Epidermal melanocyte (primary cell): Measurements from ENCODE around the gene ACTG2.
"Not testable (repeated sequence)": the region's sequence is repeated elsewhere in the genome, so short reads cannot be mapped to it uniquely, and the experiment has no call there.

ENCODE experiments used
- DNase-seq: peaks from one replicate; pipeline ENCODE4 v3.0.0; 2011; ENCODE audit warnings: low spot score; ENCODE audit not compliant: insufficient read length

The ACTG2 gene

GRCh38 chr2:73892631-73893329 lies at the start of gene ACTG2:
TSS of gene ACTG2 (plus strand) at chr2:73893008. CDS start at chr2:73901312, 8,304 bp downstream.
- DNase-seq = no peak

DNA sequence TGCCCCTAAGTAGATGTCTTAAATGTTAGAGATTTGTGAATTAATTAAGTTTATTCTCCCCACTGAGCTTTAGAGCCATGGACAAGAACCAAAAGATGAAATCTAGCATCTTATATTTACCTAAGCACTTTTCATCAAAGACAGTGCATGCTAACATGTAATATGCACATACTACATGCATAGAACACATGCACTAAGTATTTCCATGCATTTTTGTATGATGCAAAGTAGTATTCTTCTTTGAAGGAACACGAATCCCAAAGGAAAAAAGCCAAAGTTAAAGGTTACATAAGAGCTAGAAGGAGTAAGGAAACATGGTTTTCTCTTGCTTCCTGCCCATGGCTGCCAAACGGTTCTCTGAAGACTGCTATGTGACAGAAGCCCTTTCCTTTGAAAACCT lies 48.7 kb upstream of the ACTG2 start:
- DNase-seq = no peak

DNA sequence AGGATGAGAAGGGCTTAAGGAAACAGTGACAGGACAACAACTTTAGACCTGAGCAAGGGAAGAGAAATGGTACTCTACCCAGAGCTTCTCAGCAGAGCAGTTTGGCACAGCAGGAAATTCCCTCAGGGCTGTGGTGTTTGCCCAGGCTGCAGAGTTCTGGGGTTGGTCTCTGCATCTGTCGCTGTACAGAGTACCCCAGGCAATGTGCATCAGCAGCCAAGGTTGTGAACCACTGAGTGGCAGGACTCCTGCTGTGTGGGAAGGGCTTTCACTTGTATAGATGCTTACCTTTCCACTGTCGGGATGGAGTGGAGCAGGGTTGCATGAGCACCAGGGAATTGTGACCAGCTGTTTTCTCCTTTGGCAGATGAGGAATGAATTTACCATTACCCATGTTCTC lies 42.8 kb upstream of the ACTG2 start:
- DNase-seq = no peak

GRCh38 chr2:73851274-73851673 lies 41.5 kb upstream of the ACTG2 start:
- no peak for DNase-seq

- DNase-seq = no peak
Measured at GRCh38 chr2:73852020-73852419, 40.8 kb upstream of the ACTG2 start.

DNA sequence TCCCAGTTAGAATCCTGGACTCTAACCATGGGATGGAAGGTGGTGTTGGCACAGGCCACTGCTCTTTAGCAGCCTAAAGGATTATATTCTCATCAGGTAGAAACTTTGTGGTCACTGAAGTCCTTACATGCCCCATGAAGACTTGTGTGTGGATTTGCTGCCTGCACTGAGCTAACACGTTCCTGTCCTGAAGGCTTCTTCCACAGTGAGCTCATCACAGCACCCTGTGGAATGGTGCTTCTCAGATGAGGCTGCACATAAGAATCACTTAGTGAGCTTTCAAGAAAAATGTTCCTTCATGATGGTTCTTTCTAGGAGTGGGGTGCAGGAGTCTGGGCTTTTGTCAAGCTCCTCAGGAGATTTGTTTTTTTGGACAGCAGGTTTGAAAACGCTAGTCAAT lies 37.3 kb upstream of the ACTG2 start:
- DNase-seq = no peak

DNA sequence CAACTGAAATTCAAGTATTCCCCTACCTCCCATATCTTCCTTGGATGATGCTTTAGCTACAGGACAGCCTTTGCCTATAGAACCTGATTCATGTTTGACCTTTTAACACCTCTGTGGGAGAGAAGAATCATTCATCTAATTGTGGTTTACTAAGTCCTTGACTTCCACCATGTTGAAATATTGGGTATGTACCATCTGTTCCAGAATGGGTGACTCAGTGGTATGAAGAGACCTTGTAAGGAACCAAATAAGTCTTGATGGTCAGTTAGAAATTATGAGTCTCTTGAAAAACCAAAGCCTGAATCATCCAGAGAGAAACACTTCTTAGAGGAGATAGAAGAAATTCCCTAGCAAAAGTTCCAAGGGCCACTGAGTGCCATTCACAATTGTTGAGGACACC lies 36.6 kb upstream of the ACTG2 start:
- DNase-seq = no peak

DNA sequence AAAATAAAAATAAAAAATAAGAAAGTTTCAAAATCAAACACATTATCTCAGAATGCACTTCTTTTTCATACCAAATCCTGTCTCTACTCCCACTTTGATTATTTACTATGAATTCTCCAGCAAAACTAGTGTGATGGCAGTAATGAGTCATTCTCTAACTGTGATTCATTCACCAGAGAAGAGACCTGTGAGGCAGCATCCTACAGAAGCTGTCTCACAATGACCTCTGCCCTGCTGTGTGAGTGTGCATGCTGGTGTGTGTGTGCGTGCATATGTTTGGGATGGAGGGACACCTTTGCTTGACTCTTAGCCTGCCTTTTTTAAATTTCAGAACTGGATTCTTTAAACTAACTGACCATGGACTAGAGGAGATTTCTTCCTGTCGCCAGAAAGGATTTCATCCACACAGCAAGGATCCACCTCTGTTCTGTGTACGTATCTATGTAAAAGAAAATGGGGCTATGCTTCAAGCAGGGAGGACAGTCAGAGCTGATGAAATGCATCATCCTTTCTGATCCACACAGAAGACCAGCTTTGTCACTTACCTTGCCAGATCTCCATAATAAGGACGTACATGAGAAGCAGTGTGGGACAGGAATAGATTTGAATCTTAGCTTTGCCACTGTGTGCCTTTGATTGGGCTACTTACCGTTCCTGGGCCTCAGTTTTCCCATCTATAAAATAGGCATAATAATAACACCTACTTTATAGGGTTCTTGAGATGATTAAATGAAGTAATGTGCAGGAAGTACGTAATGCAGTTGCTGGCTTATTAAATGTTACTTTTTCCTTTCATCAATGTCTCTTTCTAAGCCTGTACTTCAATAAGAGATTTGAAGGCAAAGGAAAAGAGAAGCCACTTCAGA lies 32.9 kb upstream of the ACTG2 start:
- DNase-seq = no peak

DNA sequence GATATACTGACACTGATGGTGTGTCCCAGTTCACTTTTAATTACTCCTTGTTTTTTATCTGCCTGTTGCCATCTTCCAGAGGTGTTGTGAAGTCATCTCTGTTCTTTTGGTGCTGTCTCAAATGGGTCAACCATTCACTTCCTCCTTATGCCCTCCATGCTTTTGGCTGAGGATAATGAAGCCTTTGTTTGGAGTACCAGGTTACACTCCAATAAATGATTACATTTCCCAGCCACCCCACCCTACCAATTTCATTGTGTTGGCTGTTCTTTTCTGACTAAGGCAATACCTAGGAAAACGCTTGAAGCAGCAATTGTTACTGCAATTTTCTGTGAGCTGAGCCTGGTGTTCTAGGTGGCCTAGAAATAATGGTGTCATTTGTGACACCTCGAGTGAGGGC lies 29.8 kb upstream of the ACTG2 start:
- no peak for DNase-seq

GRCh38 chr2:73868204-73868978 lies 24.4 kb upstream of the ACTG2 start:
- no peak for DNase-seq

DNA sequence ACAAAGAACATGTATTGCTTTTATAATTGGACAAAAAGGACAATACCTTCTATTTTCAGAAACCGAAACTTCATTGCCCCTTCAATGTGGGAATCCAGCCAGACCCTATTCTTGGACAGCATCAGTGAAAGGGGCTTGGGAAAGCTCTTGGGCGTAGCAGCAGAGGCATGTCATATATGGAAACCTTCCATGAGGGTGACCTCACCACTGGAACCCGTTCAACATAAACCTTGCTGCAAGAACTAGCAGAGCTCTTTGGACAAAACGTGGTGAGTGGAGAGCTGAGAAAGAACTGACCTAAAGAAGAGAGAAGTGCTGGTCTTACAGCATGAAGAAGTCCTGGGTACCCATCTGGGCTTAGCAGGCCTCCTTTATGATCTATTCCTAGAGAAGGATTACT lies 22.7 kb upstream of the ACTG2 start:
- no peak for DNase-seq

DNA sequence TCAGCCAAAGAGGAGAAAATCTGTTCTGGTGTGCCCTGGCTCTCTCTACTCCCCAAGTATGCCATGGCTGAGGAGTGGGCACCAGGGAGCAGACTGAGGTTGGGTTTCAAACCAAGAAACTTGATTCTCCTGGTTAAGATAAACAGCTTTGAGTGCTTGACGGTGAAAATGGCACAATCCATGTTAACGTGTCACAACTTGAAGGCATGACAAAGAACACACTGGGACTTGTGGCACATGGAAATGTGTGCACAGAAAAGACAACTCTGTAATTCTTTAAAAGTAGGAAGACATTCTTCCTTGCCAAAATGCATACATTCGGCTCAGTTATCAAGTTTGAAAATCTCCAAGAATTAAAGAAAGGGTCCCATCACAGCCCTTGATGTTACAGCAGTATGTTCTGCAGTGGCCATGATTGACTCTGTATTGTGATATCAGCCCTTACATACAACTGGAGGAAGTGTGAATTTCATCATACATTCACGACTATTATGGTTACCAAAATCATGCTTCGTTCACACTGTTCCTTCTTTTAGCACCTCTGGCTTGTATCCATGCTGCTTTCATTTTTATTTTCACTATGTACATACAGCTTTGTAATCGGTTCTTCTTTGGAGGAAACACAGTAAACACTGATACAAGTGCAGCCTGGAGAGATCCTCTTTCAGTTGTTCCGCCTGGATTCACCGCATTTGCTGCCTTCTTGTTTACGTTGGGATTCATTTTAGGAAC lies 15.6 kb upstream of the ACTG2 start:
- no peak for DNase-seq

- not testable (repeated sequence) for DNase-seq
Measured at GRCh38 chr2:73877984-73878383, 14.8 kb upstream of the ACTG2 start.

DNA sequence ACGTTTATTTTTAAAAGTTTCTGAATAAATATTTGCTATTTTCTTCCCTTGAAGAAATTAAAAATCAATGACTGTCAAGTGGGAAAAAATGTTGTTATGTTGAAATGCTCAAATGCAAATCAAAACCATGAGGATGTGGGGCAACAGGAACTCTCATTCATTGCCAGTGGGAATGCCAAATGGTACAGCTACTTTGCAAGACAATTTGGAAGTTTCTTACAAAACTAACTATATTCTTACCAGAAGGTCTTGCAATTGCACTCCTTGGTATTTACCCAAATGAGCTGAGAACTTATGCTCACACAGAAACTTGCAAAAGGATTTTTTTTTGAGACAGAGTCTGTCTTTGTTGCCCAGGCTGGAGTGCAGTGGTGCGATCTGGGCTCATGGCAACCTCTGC lies 7.4 kb upstream of the ACTG2 start:
- DNase-seq = no peak

GRCh38 chr2:73886357-73886756 lies 6.5 kb upstream of the ACTG2 start:
- no peak for DNase-seq

GRCh38 chr2:73887596-73888353 lies 5.0 kb upstream of the ACTG2 start:
- DNase-seq = not testable (repeated sequence)

DNA sequence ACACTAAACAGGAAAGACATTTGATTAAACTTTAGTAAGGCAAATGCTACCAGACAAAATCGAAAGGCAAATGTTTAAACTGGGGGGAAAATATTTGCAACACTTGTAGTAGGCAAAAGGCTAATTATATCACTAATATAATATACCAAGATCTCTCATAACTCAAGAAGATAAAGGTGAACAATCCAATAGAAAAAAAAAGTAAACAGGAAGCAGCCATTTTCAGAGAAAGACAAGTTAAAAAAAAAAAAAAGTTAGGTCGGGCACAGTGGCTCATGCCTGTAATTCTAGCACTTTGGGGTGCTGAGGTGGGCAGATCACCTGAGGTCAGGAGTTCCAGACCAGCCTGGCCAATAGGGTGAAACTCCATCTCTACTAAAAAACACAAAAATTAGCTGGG lies 4.4 kb upstream of the ACTG2 start:
- DNase-seq = no peak

DNA sequence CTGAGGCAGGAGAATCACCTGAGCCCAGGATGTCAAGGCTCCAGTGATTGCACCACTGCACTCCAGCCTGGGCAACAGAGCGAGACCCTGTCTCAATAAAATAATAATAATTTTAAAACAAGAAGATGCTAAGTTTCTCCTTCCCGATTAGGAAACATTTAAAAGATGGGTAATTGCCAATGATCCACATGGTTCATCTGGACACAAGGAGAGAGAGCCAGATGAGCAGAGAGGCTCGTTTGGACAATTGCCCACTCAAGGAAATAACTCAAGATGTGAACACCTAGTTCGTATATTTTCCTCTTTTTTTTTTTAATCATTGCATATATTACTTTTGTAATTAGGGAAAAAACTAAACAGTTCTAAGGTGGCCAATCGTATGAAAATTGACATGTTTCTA lies 3.6 kb upstream of the ACTG2 start:
- DNase-seq = no peak

GRCh38 chr2:73890301-73891092 lies 2.3 kb upstream of the ACTG2 start:
- DNase-seq = no peak
